Effector CD8-positive, alpha-beta T cell (primary cell): ENCODE results near the gene OVCH1.

Experiments used
- DNase-seq: peaks from one replicate; lab custom pipeline; 2025; lab: John Stamatoyannopoulos, UW
- total RNA-seq, 4 experiments: gene quantifications; one replicate each; lab custom pipeline; 2026; lab: John Stamatoyannopoulos, UW

The OVCH1 gene, protein sequence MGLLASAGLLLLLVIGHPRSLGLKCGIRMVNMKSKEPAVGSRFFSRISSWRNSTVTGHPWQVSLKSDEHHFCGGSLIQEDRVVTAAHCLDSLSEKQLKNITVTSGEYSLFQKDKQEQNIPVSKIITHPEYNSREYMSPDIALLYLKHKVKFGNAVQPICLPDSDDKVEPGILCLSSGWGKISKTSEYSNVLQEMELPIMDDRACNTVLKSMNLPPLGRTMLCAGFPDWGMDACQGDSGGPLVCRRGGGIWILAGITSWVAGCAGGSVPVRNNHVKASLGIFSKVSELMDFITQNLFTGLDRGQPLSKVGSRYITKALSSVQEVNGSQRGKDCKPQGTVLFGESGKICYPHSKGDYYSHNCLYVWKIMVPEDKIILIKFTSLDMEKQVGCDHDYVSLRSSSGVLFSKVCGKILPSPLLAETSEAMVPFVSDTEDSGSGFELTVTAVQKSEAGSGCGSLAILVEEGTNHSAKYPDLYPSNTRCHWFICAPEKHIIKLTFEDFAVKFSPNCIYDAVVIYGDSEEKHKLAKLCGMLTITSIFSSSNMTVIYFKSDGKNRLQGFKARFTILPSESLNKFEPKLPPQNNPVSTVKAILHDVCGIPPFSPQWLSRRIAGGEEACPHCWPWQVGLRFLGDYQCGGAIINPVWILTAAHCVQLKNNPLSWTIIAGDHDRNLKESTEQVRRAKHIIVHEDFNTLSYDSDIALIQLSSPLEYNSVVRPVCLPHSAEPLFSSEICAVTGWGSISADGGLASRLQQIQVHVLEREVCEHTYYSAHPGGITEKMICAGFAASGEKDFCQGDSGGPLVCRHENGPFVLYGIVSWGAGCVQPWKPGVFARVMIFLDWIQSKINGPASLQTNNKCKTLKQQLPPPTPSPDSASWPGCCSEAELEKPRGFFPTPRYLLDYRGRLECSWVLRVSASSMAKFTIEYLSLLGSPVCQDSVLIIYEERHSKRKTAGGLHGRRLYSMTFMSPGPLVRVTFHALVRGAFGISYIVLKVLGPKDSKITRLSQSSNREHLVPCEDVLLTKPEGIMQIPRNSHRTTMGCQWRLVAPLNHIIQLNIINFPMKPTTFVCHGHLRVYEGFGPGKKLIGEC
- total RNA-seq = 0 reads per million in 4 experiments

DNA sequence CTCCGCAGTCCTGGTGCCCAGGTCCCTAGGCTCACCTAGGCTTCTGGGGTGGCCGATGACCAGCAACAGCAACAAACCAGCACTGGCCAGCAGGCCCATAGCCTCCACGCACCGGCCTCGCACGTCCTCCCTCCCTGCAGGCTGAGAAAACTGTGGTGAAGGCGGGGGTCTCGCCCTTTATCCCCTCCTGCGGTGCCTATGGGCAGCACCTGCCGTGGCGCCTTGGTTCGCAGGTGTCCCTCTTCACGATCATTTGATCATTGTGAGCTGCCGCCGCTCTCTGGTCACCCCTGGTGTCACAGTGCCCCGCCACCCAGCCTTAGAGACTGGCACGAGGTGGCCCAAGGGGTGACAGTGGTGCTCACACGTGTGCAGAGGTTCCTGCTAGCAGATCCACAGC, at the start of gene OVCH1:
TSS of gene OVCH1 (minus strand) at position 99 of the 400 bp plus-strand sequence. CDS start at position 99, 0 bp downstream.
- no peak for DNase-seq

DNA sequence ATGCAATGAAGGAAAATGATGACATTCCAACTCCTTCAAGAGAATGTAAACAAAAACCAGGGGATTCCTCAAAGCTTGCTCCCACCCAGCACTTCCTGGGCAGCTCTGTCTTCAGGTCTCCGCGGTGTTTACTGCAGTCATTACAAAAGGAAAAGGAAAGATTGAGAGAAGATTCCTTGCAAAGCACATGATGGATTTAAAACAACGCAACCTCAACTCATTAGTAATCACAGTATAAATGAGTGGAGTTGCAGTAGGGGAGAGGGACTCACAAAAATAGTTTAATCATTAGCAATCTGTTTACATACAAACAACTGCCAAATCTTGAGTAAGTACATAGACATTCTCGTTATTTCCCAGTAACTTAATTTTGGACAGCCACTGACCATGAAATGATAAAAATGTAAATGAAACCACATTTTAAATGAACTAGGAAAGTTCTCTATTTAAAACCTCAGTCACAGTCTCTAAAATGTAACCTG, 49.7 kb upstream of the OVCH1 start:
- no peak for DNase-seq

DNA sequence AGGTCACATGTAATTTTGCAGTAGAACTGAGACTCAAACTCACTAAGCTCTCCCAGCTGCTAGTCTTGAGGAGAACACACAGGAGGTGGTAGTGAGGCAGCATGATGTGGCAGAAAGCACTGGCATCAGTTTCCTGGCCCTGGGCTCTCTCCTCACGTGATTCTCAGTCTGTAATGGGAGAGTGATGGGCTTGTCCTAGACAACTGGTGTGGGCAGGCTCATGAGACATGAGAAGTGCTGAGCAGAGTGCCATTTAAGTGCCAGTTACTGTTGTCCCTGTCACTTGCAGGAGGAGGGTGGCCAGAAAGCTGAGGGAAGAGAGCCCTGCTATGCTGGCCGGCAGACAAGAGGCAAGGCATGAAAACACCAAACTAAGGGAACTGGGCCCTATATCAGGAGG, 48.5 kb upstream of the OVCH1 start:
- DNase-seq = no peak

DNA sequence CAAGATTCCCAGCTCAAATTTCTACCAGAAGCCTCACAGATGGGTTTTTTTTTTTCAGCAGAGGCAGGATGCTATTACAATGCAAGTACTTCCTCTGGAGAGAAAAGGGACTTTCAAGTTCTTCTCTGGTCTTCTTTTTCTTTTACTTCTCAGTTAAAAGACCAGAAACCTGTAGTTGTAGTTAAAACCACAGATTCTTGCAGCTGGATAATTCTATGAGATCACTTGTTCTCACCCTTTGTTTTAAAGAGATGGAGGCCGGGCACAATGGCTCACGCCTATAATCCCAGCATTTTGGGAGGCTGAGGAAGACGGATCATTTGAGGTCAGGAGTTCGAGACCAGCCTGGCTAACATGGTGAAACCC, 47.6 kb upstream of the OVCH1 start:
- no peak for DNase-seq

DNA sequence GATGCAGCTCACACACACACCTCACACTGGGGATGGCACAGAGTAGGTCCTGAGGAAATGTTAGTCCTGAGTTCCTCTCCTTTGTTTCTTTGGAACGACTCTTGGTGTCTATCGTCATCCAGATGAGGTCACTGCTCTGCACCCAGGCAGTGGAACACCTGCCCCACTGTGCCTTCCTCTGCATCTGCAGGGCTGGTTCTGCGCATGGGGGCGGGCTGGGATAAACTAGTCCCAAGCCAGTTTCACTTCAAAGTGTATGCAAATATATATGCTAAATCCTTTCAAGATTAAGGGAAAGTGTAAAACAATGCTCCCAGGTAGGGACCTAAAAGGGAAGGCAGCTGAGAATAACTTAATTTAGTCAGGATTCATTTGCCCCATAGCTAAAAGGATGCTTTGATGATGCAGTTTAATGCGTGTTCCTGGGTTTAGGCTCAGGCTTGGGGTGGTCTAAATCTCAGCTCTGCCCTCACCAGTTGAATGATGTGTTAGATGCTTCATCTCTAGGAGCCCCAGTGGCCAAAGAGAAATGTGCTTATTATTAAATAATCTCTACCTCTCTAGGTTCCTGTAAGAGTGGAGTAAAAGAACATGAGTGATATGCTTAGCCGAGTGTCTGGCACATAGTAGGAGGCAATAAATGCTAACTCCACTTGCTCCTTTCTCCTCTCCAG, 47.1 kb upstream of the OVCH1 start:
- no peak for DNase-seq

DNA sequence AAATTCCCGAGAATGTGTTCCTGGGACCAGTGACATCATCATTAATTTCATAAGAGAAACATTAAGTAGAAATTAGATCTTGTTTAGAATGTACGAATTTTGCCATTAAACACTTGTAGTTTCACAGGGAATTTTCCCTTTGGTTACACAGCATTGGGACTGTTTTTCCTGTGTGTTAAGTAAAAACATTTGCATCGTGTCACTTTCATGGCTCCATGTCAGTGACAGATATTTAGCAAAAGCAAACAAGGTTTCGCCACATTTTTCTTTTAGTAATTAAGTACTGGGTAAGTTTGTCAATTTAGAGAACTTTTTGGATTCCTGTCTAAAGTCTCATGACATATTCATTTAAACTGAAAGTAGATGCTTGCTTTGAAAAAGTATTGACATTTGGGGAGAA, 45.5 kb upstream of the OVCH1 start:
- no peak for DNase-seq

DNA sequence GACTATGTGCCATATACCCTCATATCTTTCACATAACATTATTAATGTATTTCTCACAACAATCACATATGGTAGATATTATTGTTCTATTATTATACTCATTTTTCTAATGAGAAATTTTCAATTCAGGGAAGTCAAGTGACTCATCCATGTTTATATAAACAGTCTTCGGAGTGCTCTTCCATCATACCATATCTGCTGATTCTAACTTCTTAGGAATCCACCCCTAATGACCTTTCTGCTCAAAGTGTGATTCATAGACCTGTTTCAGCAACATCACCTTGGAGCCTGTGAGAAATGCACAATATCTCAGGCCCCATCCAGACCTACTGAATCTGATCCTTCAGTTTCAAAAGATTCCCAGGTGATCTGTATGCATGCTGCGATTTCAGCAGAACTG, 39.8 kb upstream of the OVCH1 start:
- DNase-seq = no peak

DNA sequence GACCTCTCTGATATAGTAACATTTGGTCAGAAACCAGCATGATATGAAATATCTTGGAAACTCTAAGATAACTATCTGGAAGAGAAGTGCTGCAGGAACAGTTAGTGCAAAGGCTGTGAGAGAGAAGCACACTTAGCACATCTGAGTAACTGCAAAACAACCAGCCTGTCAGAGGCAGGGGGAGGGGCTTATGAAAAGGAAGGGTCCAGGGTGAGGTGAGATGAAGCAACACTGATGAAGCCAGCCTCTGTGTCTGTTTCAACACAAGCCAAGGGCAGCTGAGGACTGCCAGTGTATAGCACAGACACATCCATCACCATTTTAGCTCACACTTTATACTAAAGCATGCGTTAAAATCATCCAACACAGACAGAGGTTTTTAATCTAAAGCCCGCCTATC, 37.4 kb upstream of the OVCH1 start:
- no peak for DNase-seq

DNA sequence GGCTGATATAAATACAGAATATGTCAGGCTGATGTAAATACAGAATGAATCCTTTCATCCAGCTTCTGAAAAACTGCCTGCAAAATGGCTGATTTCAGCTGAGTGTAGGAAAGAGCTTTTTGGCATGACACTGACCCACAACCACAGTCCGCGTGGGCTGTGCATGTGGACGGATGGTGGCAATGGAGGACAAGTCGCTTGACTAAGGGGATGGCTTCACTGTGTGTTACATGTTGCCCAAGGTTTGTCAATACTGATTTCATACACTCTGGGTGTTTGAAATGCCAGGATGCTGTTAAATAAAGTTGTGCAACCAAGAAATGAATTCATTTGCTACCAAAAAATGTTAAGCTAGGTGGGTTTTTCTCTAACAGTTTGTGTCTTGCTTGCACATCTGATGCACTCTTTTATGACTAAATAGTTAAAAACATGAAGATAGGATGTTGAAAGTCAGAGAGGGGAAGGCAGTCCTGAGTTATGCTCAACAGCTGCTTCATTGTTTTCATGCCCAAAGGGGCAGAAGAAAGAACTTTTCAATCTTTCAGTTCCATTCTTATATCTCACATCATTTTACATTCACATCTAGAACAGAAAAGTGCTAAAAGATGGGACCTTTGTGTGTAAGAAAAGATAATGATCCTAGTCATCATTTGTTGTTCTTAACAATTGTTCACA, 36.5 kb upstream of the OVCH1 start:
- DNase-seq = no peak

DNA sequence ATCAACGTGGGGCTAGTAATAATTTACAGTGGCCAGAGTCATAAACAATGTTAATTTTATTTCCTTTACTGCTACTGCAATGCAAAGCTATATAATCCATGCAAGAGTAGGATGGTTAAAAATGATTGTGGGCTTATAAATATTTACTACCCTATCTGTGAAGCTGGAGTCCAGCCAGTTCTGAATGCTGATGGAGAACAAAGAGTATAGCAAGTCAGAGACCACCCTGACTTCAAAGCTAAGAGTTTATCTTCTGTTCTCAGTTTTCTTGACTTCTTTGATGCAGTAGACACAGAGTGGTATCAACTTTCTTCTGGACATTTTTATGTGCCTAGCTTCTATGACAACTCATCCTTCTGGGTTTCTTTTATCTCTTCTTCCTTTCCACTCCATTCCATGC, 34.0 kb upstream of the OVCH1 start:
- DNase-seq = no peak

DNA sequence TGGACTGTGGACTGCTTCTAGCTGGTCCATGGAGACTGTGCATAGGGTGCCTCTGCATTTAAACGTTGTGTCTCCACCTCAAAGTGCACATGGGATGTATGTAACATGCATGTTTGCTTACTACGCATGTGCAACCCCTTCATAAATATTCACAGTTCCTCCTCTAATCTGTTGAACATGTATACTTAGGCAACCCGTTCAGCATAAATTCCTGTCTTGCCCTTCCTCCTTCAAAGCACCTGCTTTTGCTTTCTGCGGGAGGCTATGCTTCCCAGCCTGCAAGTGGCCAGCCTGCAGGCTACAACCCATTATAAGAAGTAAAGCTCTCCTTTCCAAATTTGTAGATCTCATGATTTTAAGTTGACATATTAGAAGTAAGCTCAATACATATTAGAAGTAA, 33.0 kb upstream of the OVCH1 start:
- DNase-seq = no peak

DNA sequence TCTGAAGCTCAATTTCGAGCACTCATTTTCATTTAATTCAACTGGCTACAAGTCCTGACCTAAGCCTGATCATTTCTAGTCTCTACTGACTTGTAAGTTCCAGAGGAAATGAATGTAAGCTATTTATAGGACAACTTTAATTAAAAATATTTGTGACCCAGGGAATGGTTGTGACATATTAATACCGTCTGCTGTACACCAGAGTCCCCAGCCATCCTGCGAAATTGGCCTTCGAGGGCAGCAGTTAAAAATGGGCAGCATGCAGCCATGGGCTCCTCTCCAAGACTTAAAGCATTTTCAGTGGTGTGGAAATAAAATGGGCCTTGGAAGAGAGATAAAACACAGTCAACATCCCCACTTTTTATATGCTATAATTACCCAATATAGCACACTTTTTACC, 30.7 kb upstream of the OVCH1 start:
- no peak for DNase-seq

DNA sequence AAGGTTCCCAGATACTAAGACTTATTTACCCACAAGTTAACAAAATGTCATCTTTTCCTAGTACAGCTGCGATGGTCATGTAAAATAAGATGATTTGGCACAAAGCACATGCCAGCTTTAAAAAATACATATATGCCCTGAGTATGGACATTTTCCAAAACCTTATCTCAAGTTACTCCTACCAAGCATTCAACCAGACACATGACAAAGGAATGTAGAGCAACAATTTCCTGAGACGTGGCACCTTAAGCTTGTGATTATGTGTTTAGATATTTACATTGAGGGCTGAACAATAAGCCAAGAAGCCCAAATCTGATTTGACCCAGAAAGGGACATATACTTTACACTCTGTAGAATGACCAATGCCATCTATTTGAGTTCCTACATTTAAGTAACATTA, 24.5 kb upstream of the OVCH1 start:
- DNase-seq = no peak

DNA sequence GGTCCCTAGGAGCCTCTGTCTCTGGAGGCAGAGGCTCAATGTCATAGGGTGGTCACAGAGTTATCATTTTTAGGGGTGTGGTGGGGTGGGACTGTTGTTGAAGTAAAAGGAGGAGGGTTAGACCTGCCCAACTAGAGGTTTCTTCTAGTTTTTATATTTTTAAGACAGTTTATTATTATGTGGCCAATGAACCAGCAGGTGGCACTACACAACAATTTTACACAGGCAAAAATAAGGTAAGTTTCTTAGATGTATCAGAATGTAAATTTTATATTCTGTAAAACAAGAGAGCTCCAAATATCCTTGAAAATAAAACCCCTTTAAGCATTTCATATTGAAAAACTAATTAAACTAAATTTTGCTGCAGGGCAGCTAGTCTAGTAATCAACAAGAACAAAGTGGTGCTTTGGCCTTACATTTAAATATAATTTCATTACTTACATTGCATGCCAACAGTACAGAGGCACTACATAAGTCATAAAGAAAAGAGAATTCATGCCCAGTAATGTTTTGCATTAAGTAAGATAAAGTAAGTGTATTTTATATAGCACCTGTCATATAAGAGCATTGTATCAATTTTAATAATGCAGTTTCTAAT, 22.2 kb upstream of the OVCH1 start:
- no peak for DNase-seq

DNA sequence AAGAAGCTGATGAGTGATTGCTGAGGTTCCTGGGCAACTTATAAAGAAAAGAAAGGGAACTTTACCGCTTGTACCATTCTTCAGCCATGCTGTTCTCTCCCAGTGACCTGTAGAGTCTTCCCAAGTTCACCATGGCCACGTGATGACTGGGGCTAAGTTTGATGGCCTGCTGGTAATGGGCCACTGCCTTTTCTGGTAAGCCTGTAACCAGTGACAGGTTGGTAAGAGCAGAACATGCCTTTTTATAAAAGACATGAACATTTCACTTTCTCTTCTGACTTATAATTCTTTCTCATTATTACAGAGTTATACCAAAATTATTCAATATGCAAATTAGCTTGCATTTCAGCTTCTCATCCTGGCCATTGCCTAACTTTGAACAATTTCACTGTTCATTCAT, 20.9 kb upstream of the OVCH1 start:
- no peak for DNase-seq

DNA sequence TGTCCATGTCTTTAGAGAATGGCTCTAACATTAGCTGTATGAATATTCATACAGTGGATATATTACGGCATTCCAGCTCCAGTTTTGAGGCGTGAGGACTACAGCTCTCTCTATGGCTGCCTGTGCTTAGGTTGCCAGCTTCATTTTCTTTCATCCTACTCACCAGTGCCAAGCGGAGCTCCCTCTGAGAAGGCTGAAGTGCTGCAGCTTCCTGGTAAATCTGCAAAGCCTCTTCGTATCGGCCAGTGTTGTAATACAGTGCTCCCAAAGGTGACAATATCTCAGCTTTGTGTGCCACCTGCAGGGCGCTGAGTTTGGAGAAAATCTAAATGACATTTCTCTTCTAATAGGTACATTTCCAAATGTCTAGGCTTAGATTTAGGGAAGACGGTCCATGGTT, 19.8 kb upstream of the OVCH1 start:
- DNase-seq = no peak

DNA sequence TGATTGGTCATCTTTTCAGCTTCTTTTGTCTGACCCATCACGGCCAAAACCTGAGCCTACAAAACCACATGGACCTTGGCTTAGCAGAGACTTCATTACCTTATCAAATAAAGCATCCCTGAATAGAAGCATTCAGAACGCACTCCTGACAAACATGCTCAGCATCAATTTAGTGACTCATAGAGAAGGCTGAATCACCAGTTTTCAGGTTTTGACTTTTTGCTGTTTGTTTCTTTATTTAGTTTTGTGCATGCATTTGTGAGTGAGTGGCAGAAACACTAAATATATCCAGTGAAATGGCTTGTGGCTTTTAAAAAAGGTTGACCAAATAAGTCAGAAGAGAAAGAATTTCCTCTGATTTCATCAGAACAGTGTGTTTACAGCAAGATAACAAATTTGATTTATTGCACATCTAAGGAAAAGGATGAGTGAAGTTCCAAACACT, 19.0 kb upstream of the OVCH1 start:
- DNase-seq = no peak

DNA sequence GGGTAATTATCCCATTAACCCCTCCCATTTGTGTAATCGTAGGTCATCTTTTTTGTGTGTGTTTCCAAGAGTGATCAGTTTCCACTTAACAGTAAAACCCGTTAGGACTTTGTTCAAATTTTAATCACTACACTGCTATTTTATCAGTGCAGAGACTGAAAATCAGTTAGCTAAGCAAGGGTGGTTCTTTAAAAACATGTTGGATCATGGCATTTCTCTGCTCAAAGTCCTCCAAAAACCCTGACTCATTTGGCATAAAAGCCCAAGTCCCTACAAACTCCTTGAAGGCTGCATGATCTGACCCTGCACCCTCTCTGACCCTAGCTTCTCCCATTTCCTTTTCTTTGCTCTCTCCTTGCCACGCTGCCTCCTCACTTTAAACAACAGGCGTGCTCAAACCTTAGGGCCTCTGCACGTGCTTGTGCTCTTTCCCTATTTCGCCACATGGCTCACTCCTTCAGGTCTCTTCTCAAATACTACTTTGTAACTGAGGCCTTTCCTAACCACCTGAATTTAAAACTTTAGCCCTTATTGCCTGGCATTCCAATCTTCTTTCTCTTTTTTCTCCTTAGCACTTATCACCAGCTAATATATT, 13.2 kb upstream of the OVCH1 start:
- DNase-seq = no peak

DNA sequence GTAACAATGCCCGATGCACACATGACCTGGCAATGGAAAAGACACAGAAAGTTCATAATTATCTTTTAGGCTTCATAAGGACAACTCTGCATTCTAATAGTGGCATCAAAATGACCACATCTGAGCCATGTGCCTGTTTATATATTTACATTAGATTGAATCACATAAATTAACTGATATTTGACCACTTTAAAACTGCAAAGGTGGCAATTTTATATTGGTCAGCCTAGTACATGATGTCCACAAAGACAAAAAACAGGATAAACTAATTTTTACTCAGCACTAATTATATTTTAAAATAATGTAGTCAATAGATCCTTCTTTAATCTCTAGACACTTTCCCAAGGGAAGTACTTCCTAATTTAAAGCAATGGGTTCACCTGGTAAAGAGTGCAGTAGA, 12.0 kb upstream of the OVCH1 start:
- DNase-seq = no peak

DNA sequence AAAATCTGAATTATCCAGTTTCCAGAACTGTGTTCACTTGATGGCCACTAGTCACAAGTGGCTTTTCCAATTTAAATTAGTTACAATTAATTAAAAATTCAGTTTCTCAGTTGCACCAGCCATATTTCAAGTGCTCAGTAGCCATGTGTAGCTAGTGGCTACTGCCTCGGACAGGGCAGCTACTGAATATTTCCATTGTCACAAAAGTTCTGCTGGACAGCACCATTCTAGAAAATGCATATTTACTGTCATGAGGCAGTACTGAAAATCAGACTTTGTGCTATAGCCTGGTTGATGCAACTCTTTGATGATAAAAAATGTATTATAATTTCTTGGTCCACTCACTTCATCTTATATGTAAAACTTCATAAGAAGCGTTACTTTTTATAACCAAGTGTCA, 11.5 kb upstream of the OVCH1 start:
- DNase-seq = no peak

DNA sequence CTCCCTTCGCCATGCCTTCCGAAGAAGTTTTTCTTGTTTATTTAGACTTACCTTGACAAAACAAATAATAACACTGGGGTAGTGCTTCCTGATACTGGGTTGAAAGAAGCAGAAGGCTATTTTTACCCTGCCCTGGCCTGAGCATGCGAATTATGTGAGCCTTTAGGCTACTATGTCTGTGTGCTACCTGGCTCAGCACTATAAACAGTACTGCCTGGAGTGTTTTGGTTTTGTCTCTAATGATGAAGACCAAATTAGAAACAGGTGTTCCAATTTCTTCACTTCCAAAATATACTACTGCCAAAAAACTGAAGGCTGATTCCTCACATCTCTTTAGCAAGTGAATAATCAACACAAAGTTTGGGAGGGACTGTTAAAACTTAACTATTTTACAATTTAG, 7.6 kb upstream of the OVCH1 start:
- no peak for DNase-seq
